H7 (cell line): ENCODE data around the gene WDCP. TPM values are rescaled to one million over a fixed set of nuclear protein-coding genes. Genes with fewer than 3 reads are reported as not detected.
"Not testable (repeated sequence)": the region's sequence is repeated elsewhere in the genome, so short reads cannot be mapped to it uniquely, and the experiment has no call there.

Source experiments
- DNase-seq: peaks from one replicate; pipeline ENCODE4 v3.0.0; 2012
- H3K27me3 ChIP-seq: 2 replicates; pipeline ENCODE4 v1.6.0; 2011; ENCODE audit warnings: mild to moderate bottlenecking, low read length; ENCODE audit not compliant: control insufficient read depth, insufficient read depth
- H3K36me3 ChIP-seq: replicated peaks from 2 replicates; pipeline ENCODE4 v1.5.1; 2011; ENCODE audit warnings: low read length; ENCODE audit not compliant: control insufficient read depth, insufficient read depth
- H3K4me3 ChIP-seq: 2 replicates; pipeline ENCODE4 v1.5.1; 2011; ENCODE audit warnings: low read depth, mild to moderate bottlenecking, control low read depth, low read length, moderate library complexity; ENCODE audit not compliant: insufficient read depth
- total RNA-seq: library from RNA; depleted of rRNA; stranded (reverse); fragments of >200 nt; shearing (Covaris generic); gene quantifications from 2 replicates; pipeline ENCODE4 v1.2.3, GENCODE V29; 2014; rRNA removed

Gene WDCP
- total RNA-seq: 21.8 and 22.8 TPM in 2 replicates

GRCh38 chr2:24046930-24047702 lies at the start of gene WDCP:
TSS of gene WDCP (minus strand) at chr2:24047391. CDS start at chr2:24039494, 7,897 bp downstream.
- DNase-seq: peak; percentile 92
- no peaks in the 10 kb centered on the region for H3K36me3 ChIP-seq
- peaks cover 10% of the 10 kb centered on the region; the same call in 1 of the 2 replicates for H3K27me3 ChIP-seq
- H3K4me3 ChIP-seq: peak within 1 kb of the TSS; percentile 64

GRCh38 chr2:24095171-24095677 lies 48.0 kb upstream of the WDCP start:
- not testable (repeated sequence) for DNase-seq

GRCh38 chr2:24093270-24093669 lies 46.1 kb upstream of the WDCP start:
- H3K4me3 ChIP-seq, H3K27me3 ChIP-seq, DNase-seq, H3K36me3 ChIP-seq: not testable (repeated sequence)

More at GRCh38 chr2:24095171-24095677, 48.0 kb upstream of the WDCP start:
- H3K27me3 ChIP-seq, H3K4me3 ChIP-seq, H3K36me3 ChIP-seq: not testable (repeated sequence)

GRCh38 chr2:24088821-24089359 lies 41.7 kb upstream of the WDCP start:
- H3K36me3 ChIP-seq: no peaks in the 10 kb centered on the region
- H3K27me3 ChIP-seq: no peaks in the 10 kb centered on the region
- no peak for DNase-seq
- no peak overlapping the region for H3K4me3 ChIP-seq

- Histone ChIP-seq H3K4me3 (no peak overlapping the region), H3K27me3 (no peaks in the 10 kb centered on the region), H3K36me3 (peaks cover 8% of the 10 kb centered on the region)
- no peak for DNase-seq
Observed at GRCh38 chr2:24087032-24087431, 39.8 kb upstream of the WDCP start.

GRCh38 chr2:24086241-24086640 lies 39.0 kb upstream of the WDCP start:
- Histone ChIP-seq H3K36me3 (peaks cover 10% of the 10 kb centered on the region), H3K27me3 (no peaks in the 10 kb centered on the region), H3K4me3 (no peak overlapping the region)
- DNase-seq: no peak

- Histone ChIP-seq H3K27me3 (no peaks in the 10 kb centered on the region), H3K36me3 (peaks cover 14% of the 10 kb centered on the region), H3K4me3 (peak overlapping the region; percentile 75)
- DNase-seq: no peak
Observed at GRCh38 chr2:24085200-24085489, 38.0 kb upstream of the WDCP start.

- H3K27me3 ChIP-seq: no peaks in the 10 kb centered on the region
- H3K4me3 ChIP-seq: peak within 1 kb of the TSS; percentile 75
Observed at GRCh38 chr2:24084386-24085199, 37.4 kb upstream of the WDCP start, which contains the start of gene TP53I3. TSS of gene TP53I3 (minus strand) at chr2:24084834. CDS start at chr2:24084326, 508 bp downstream.

GRCh38 chr2:24083567-24084385 lies 36.6 kb upstream of the WDCP start:
- DNase-seq: peak; percentile 90
- peak overlapping the region; percentile 75 for H3K4me3 ChIP-seq
- H3K27me3 ChIP-seq: no peaks in the 10 kb centered on the region
- peaks cover 15% of the 10 kb centered on the region for H3K36me3 ChIP-seq

More at GRCh38 chr2:24084386-24085199, 37.4 kb upstream of the WDCP start, which contains the start of gene TP53I3:
- peaks cover 15% of the 10 kb centered on the region for H3K36me3 ChIP-seq
- DNase-seq: peak; percentile 96

- Histone ChIP-seq H3K36me3 (peaks cover 15% of the 10 kb centered on the region), H3K27me3 (no peaks in the 10 kb centered on the region), H3K4me3 (peak overlapping the region; percentile 75)
- DNase-seq: no peak
Observed at GRCh38 chr2:24082787-24083566, 35.8 kb upstream of the WDCP start.

- DNase-seq: no peak
Observed at GRCh38 chr2:24080701-24081100, 33.5 kb upstream of the WDCP start.

GRCh38 chr2:24077879-24078278 lies 30.7 kb upstream of the WDCP start:
- Histone ChIP-seq H3K36me3 (peaks cover 17% of the 10 kb centered on the region), H3K4me3 (peak overlapping the region; percentile 79; the same call in 1 of the 2 replicates), H3K27me3 (no peaks in the 10 kb centered on the region)
- no peak for DNase-seq

More at GRCh38 chr2:24080701-24081100, 33.5 kb upstream of the WDCP start:
- H3K27me3 ChIP-seq: no peaks in the 10 kb centered on the region
- no peak overlapping the region for H3K4me3 ChIP-seq
- peaks cover 15% of the 10 kb centered on the region for H3K36me3 ChIP-seq

GRCh38 chr2:24077535-24077877 lies 30.3 kb upstream of the WDCP start:
- no peak for DNase-seq
- Histone ChIP-seq H3K4me3 (peak overlapping the region; percentile 79), H3K36me3 (peaks cover 15% of the 10 kb centered on the region), H3K27me3 (no peaks in the 10 kb centered on the region)
